Adrenal gland (tissue), 12 donors: Measurements from ENCODE around the gene LSM14B. TPM values are rescaled to one million over a fixed set of nuclear protein-coding genes. Genes with fewer than 3 reads are reported as not detected.

ENCODE experiments used
- DNase-seq, 7 donors: peaks; one replicate each; pipeline ENCODE4 v3.0.0-alpha.2; 2019 to 2020
- H3K27ac ChIP-seq, 5 donors: fragments of 200-600 bp; sonication (generic) in 4 of 5; 1 replicate in 3 of 5; 2 replicates in 2 of 5; pipeline versions ENCODE4 v1.5.1 to v1.8.0; 2016 to 2020; ENCODE audit warnings: mild to moderate bottlenecking in 1 of 5
- H3K27me3 ChIP-seq: fragments of 200-600 bp; 2 replicates; pipeline ENCODE4 v1.8.0; 2021
- H3K36me3 ChIP-seq, 2 donors: fragments of 200-600 bp; replicated peaks in 1 of 2; 1 replicate in 1 of 2; 2 replicates in 1 of 2; pipeline versions ENCODE4 v1.5.1 to v1.8.0; 2018 to 2022
- H3K4me1 ChIP-seq, 2 donors: fragments of 200-600 bp; replicated peaks in 1 of 2; 1 replicate in 1 of 2; 2 replicates in 1 of 2; pipeline versions ENCODE4 v1.5.1 to v1.8.0; 2018 to 2021
- H3K4me3 ChIP-seq, 4 donors: fragments of 200-600 bp; sonication (generic) in 3 of 4; one replicate each; pipeline ENCODE4 v1.5.1; 2016 to 2018
- H3K9me3 ChIP-seq, 3 donors: fragments of 200-600 bp; sonication (generic) in 1 of 3; replicated peaks in 1 of 3; 1 replicate in 2 of 3; 2 replicates in 1 of 3; pipeline versions ENCODE4 v1.5.1 to v1.8.0; 2016 to 2021
- CTCF ChIP-seq, 6 experiments: fragments of 450-650 bp in 4 of 6; fragments of 200-600 bp in 2 of 6; sonication (generic) in 1 of 6; IDR thresholded peaks; 1 replicate in 5 of 6; 2 replicates in 1 of 6; pipeline versions ENCODE4 v1.5.1 to v1.8.0; 2016 to 2021; ENCODE audit warnings: antibody characterized with exemption in 6 of 6, mild to moderate bottlenecking in 2 of 6, moderate library complexity in 1 of 6
- POLR2A ChIP-seq, 2 donors: fragments of 450-650 bp; IDR thresholded peaks; one replicate each; pipeline ENCODE4 v1.6.1; 2017; ENCODE audit warnings: antibody characterized with exemption in 2 of 2, mild to moderate bottlenecking in 2 of 2, moderate library complexity in 1 of 2
- WGBS, 4 donors: extraction: QIAGEN DNeasy Blood & Tissue Kit in 2 of 4; methylation state at CpG; one replicate each; pipeline versions ENCODE4 v1.1.5 to v1.1.7; 2013 to 2017; 5-methylcytosine and 5-hydroxymethylcytosine counted together
- intact Hi-C, 2 donors: fragments of 100-400 bp; cut with DNase I; formaldehyde crosslinking; loops; one replicate each; pipeline versions ENCODE4 v1.14.1 to v1.15.0; 2022 to 2023
- polyA plus RNA-seq, 3 donors: library from polyadenylated mRNA; stranded (reverse); fragments of 200-250 nt in 2 of 3; fragments of 350-450 nt in 1 of 3; fragmentation: Illumina TruSeq in 1 of 3; extraction: RNeasy Lipid Tissue Mini Kit (QIAGEN cat#74804) in 1 of 3; gene quantifications; one replicate each; pipeline ENCODE4 v1.2.3, GENCODE V29; 2013 to 2014
- total RNA-seq, 9 donors: library from RNA; depleted of rRNA in 4 of 9; stranded (reverse); fragments of >200 nt in 4 of 9; fragments of 120-200 nt in 1 of 9; fragmentation: NEBNext Ultra II Directional in 1 of 9; extraction: Animal tissue kit (Norgen Biotek cat#: 25700) in 1 of 9; gene quantifications; one replicate each; pipeline versions ENCODE4 v1.1.0 to v1.2.4, GENCODE V29; 2013 to 2023
- donor health status: healthy with polysubstance abuse.
- donor health status: Bipolar disorder and iron deficiency.
- donor health status: DM: yes; HTN: yes; CAD: no.
- donor health status: DM: no; HTN: no; CAD: no.
- donor health status: DM: no; HTN: no; CAD: no.
- donor health status: DM: yes; HTN: yes; CAD: no.

The LSM14B gene
- total and polyA plus RNA-seq, 12 donors, result 17.6 to 47.0 (median 29.2) TPM

GRCh38 chr20:62104791-62105345 lies 17.4 kb upstream of the LSM14B start:
- Histone ChIP-seq H3K27ac (no peak overlapping the region), H3K9me3 (peaks cover 0 to 20% (median 0%) of the 10 kb centered on the region in 3 donors), H3K36me3 (no peaks in the 10 kb centered on the region), H3K27me3 (no peaks in the 10 kb centered on the region), H3K4me3 (no peak overlapping the region), H3K4me1 (no peaks in the 10 kb centered on the region)
- intact Hi-C loops, result no loop called here
- no peak for DNase-seq
- 41 to 56% (median 49%) methylated on average over 7 of the region's 7 CpGs for WGBS, 4 donors
- TF ChIP-seq CTCF (IDR thresholded peaks at IDR 0.05), result no peak
- TF ChIP-seq POLR2A (IDR thresholded peaks at IDR 0.05), result no peak

- peaks cover 0 to 20% (median 0%) of the 10 kb centered on the region in 3 donors for H3K9me3 ChIP-seq
- no peak for DNase-seq
- no peaks in the 10 kb centered on the region for H3K27me3 ChIP-seq
- no peak overlapping the region for H3K4me3 ChIP-seq
- no peak for TF ChIP-seq CTCF (IDR thresholded peaks at IDR 0.05)
- TF ChIP-seq POLR2A (IDR thresholded peaks at IDR 0.05), result no peak
- no peak overlapping the region for H3K27ac ChIP-seq
- H3K36me3 ChIP-seq, result no peaks in the 10 kb centered on the region
- WGBS, 4 donors, result 86 to 94% (median 89%) methylated on average over 5 of the region's 5 CpGs
- no peaks in the 10 kb centered on the region for H3K4me1 ChIP-seq
- intact Hi-C loops, result no loop called here
These were observed 16.7 kb upstream of the LSM14B start for GRCh38 chr20:62105592-62105991.

- Histone ChIP-seq H3K4me1 (no peaks in the 10 kb centered on the region), H3K36me3 (no peaks in the 10 kb centered on the region), H3K9me3 (peaks cover 0 to 25% (median 0%) of the 10 kb centered on the region in 3 donors), H3K27me3 (no peaks in the 10 kb centered on the region), H3K27ac (no peak overlapping the region), H3K4me3 (no peak overlapping the region)
- DNase-seq, result no peak
- WGBS, 4 donors, result 93 to 96% (median 94%) methylated on average over 6 of the region's 6 CpGs
- intact Hi-C loops, result no loop called here
- TF ChIP-seq CTCF (IDR thresholded peaks at IDR 0.05) (no peak), POLR2A (IDR thresholded peaks at IDR 0.05) (no peak)
These were observed 11.1 kb upstream of the LSM14B start for GRCh38 chr20:62111148-62111547.

GRCh38 chr20:62112368-62112767 lies 9.9 kb upstream of the LSM14B start:
- H3K27me3 ChIP-seq, result no peaks in the 10 kb centered on the region
- no peaks in the 10 kb centered on the region for H3K4me1 ChIP-seq
- no peak overlapping the region for H3K4me3 ChIP-seq
- H3K27ac ChIP-seq, result no peak overlapping the region
- DNase-seq, result no peak
- TF ChIP-seq POLR2A (IDR thresholded peaks at IDR 0.05), result no peak
- TF ChIP-seq CTCF (IDR thresholded peaks at IDR 0.05), result no peak
- intact Hi-C loops, result no loop called here
- 85 to 96% (median 89%) methylated on average over 4 to 6 of the region's 6 CpGs for WGBS, 4 donors
- H3K9me3 ChIP-seq, result peaks cover 0 to 25% (median 0%) of the 10 kb centered on the region in 3 donors
- H3K36me3 ChIP-seq, result no peaks in the 10 kb centered on the region
